HG02970 (cell line): ENCODE measurements around the gene GSPT2.
"Not testable (repeated sequence)": the region's sequence is repeated elsewhere in the genome, so short reads cannot be mapped to it uniquely, and the experiment has no call there.

Experiments used
- ATAC-seq: cut with Tn5 transposase; IDR thresholded peaks from one replicate; pipeline ENCODE4 v1.9.1; 2021; ENCODE audit warnings: mild to moderate bottlenecking, moderate library complexity, moderate number of reproducible peaks; ENCODE audit not compliant: unreplicated experiment, low FRiP score

GSPT2 gene

DNA sequence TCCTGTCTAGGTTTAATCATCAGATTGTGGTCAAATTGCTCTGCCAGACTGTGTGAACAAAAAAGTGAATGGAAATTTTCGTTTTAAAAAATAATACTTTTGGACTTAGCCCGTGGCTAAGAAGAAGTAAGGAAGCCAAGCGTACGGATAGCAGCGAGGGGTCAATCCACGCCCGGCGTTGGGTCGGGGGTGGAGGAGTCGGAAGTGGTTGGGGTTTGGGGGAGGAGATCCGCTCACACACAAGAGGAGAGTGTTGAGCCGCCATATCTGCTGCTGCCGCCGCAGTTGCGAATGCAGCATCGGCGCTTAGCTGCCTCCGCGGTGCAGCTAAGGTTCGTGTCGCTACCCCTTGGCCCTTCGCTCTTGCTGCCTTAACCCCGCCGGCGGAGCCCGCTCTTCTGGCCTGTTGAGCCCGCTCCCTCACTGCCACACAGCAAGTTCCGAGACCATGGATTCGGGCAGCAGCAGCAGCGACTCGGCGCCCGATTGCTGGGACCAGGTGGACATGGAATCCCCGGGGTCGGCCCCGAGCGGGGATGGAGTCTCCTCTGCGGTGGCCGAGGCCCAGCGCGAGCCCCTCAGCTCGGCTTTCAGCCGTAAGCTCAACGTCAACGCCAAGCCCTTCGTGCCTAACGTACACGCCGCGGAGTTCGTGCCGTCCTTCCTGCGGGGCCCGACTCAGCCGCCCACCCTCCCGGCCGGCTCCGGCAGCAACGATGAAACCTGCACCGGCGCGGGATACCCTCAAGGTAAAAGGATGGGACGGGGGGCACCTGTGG is at the start of gene GSPT2:
TSS of gene GSPT2 (plus strand) at position 264 of the 779 bp plus-strand sequence. CDS start at position 449, 185 bp downstream.
- ATAC-seq, result peak; percentile 76

DNA sequence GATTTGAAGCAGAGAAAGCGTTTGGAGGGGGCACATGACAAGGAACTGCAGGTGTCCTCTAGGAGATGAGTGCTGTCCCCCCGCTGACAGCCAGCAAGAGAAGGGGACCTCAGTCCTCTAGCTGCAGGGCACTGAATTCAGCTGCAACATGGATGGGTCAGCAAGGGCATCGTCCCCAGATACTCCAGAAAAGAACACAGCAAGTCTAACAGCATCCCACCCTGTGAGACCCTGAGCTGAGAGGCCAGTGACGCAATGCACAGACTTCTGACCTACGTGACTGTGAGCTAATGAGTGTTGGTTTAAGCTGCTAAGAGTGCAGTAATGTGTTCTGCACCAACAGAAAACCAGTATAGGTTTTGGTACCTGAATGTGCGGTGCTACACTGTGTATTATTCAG is 49.0 kb upstream of the GSPT2 start:
- ATAC-seq, result no peak

DNA sequence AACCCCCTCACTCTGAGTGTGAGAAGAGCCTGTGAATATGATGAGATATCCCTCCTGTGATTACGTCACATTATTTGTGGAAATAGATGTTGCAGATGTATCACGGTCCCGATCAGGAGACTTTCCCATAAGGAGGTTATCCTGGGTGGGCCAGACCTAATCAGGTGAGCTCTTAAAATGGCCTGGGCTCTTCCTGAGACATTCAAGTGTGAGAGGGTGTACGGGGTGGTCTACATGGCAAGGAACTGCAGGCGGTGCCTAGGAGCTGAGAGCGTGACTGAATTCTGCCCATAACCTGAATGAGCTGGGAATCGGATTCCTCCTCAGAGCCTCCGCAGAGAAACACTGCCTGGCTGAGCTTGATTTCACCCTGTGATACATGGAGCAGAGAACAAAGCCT is 45.8 kb upstream of the GSPT2 start:
- no peak for ATAC-seq

DNA sequence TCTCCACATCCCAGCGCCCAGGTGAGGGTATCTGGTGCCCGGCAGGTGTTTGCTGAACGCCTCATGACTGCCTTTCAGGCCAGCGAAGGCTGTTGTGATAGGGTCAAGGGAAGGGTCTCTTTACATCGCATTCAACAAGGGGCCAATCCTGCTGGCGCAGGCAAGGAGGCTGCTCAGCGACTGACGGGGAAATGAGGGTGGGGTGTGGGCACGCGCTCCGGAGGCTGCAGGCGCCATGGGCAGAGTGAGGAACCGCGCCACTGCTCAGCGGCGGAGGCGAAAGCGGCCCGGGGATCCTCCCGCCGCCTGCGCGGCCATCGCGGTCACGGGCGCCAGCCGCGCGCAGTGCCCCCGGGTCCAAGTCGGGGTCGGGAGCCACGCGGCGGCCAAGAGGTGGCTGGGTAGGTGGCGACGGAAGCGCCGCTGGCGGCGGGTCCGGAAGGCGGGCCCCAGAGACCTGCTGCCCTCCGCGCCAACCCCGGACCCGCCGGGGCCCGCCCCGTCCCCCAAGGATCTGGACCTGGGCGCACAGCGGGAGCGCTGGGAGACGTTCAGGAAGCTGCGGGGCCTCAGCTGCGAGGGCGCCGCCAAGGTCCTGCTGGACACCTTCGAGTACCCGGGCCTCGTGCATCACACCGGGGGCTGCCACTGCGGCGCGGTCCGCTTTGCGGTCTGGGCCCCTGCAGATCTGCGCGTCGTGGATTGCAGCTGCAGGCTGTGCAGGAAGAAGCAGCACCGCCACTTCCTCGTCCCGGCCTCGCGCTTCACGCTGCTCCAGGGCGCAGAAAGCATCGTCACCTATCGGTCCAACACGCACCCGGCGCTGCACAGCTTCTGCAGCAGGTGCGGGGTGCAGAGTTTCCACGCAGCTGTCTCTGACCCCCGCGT is 32.7 kb upstream of the GSPT2 start, which contains the start of gene CENPVL1:
TSS of gene CENPVL1 (plus strand) at position 236 of the 888 bp plus-strand sequence. CDS start at position 236, 0 bp downstream.
- not testable (repeated sequence) for ATAC-seq

DNA sequence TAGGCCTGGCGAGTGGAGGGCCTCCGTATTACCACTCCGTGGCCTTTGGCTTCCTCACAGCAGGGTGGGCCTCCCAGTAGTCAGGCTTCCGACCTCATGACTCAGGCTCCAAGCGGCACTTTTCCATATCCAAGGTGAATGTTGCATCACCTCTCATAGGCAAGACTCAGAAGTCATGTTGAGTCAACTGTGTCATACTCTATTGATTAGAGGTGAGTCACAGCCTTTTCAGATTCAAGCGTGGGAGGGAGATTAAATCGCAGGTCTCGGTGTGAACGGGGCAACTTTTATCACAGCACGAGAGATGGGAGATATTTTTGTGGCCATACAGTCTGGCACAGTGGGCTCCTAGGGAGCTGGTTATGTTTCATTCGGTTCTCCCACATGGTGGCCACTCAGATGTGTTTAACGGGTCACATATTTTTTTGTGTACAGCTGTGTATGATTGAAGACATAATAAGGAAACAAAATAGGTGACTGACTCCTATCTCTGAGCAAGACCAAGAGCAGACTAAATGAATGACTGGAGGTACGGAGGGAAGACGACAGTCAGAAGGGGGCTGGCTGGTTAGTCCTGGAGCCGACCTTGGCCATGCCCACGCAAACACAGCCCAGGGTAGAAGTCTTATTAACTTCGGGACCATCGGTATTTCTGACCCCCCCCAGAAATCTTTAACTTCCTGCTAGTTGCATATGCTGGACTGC is 30.1 kb upstream of the GSPT2 start:
- ATAC-seq, result not testable (repeated sequence)

DNA sequence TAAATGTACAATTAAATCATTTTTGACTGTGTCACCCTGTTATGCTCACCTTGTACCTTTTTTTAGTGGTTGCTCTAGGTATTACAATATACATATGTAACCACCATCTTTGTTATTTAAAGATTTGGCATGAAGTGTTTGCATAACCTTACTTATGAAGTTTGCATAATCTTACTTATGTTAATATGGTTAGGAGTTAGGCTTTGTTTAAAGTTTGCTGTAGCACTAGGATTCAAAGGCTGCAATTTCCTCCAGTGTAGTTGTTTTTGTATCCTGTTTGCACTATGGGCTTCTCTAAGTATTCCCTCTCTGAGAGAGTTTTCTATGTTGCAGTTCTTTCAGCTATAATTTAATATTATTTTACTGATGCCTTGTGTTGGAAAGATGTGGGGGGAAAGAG is 15.0 kb upstream of the GSPT2 start:
- no peak for ATAC-seq

DNA sequence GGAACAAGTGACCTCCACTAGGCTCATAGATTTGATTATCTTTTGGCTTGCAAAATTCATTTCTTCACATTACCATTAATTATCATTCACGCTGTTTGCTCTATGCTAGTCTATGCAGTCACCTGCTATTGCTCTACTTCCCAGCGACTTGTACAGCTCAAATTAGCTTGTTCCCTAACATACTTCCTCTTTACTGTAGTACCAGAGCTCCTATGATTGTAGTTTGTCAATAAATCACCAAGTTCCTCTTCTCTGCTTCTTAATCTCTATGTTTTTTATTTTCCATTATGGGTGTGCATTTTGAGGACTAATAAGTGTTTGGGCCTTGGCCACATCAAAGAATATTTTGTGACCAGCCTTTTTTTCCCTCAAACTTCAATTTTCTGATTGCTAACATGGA is 6.2 kb upstream of the GSPT2 start:
- ATAC-seq, result no peak

DNA sequence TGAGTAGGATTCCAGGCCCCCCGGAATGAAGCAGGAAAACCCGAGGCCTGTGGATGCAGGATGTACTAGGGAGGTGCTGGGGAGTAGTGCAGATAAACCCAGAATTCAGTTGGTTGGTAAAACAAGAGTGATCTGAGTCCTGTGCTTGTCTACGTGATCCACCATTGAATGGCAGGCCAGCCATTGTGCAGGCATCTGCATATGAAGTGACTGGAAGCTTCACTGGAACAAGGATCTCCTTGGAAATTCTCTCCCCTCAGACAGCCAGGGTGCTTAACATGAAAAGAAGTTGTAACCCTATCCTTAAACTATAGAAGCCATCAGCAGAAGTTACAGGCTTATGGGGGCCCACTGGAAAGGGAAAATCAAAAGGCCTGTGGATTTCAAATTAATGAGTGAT is 656 bp upstream of the GSPT2 start:
- no peak for ATAC-seq

DNA sequence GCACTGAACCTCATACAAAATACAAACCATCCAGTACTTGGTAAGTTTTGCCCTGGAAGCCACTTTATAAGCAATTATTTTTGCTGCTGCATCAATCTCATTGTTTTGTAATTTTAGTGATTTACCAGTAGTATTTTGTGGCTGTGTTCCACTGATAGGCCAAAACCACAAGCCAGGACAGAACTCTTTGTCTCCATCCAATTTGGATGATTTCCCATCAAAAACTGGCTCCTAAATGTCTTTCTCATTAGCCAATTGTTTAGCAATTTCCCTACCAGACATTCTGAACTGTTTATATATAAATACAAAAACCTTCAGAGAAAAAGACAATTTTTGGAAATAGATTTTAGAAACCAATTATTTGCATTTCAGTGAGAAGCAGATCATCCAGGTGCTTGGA is 4.4 kb downstream of the GSPT2 start:
- no peak for ATAC-seq

DNA sequence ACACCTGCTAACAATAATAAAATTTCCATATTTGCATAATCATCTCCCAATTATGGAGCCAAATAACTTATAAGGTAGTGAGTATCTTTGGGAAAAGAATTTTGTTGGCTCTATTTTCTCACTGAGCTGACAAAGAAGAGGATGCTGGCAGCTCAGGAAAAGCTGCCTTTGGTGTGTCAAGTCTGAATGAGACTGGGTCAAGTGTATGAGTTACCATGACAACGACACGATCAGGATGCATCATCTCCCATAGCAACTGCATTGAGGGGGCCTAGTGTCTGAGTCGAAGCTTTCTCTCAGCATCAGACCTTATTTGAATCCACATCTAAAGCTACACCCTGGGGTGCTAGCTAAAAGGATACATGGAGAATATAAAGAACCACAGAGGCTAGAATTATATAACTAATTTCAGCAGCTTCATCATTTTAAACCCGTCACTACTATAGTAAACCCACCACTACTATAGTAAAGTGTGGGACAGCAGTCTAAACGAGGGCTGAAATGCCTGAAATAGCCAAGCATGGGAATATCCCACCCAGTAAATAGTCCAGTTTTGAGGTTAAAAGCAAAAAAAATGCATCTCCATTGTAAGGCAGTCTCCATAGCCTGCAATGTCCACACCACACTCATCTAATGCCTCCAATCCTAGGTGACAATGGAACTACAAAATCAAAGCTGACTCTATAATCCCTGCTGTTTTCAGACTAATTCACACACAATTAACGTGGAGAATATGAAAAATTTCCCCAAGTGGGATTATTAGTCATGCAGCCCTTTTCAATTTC is 16.0 kb downstream of the GSPT2 start:
- ATAC-seq, result no peak

DNA sequence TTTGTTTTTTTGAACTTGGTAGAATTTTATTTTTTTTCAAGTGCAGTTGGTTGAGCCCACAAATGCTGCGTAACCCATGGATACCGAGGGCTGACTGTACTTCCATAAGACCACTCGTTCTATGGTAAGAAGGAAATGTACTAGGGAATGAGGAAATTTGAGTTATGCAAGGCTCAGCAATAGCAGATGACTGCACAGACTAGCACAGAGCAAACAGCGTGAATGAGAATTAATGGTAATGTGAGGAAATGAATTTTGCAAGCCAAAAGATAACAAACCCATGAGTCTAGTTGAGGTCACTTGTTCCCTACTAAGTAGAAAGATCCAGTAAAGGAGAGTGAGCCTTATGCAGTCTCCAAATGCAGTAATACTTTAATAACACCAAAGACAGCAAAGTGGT is 17.4 kb downstream of the GSPT2 start:
- ATAC-seq, result no peak

DNA sequence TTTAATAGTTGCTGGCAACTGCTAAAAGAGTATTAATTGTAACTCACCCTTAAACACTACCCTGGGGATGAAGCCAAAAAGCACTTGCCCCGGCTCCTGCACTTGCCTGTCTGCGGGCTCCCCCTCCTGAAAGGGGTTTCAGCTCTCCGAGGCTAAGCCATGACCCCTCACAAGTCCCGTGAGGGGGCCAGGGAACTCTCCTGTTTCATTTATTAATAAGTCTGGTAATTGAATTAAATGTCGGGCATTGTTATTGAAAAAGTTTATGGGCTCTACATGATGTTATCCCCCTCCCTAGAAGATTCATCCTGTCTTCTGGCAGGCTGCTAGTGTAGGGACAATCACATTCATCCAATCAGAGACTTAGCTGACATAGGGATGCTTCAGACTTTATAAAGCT is 23.3 kb downstream of the GSPT2 start:
- ATAC-seq, result no peak

DNA sequence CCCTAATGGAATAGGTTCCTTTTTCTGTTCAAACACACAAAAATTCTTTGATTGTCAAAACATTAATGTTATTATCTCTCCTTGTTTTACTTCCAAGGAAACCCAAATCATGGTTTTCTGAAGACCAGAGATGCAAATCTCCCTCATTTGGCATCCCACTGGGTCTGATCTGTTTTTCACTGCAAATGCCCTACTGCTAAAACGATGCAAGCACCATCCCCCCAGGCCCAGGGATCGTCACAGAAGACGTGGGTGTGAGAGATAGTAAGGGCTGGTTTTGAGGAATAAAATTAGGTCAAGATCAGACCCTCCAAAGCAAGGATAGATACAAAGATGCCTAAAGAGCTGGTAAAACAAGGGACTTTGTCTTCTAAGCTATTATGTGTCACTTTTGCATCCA is 33.6 kb downstream of the GSPT2 start:
- ATAC-seq, result no peak

DNA sequence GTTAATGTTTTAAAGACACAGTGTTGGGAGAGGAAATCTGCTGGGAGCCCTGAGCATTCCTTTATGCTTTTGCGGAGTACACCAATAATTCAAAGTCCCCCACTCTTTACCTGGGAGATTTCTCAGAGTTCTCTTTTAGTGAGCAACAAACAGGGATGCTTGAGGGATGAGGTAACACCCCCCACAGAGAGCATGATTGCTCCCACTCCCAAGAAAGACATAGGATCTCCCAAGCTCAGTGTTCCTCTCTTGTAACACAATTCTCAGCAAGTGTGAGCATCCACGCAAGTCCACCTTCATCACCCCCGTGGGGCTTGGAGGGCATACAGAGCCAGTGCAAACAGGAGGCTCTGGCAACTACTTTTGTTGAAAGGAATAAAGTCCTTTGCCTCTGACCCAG is 36.1 kb downstream of the GSPT2 start:
- no peak for ATAC-seq

DNA sequence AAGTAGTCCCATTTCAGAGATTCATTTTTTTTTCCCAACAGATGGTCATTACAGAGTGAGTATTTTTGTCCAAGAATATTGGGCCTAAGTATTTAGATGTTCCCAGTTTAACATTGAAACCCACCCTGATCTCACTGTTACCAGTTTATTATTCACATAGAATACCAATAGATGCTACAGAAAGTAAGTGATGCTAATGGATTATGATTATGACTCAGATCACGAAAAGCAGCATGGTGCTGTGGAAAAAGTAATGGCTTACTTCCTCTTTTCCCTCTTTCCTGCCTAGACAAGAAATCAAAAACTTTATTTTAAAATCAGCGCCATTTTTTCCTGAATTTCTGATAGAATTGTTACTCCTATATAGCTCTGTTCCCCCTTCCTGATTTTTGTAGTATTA is 51.9 kb downstream of the GSPT2 start:
- no peak for ATAC-seq
